Keratinocyte (primary cell): ENCODE results near the gene C1orf174. TPM values are rescaled to one million over a fixed set of nuclear protein-coding genes. Genes with fewer than 3 reads are reported as not detected.

Experiments used
- DNase-seq: peaks from one replicate; pipeline ENCODE4 v3.0.0-alpha.2; 2011; ENCODE audit warnings: low read depth, missing footprints, low spot score
- FAIRE-seq: peaks from 2 replicates; lab custom pipeline; 2011; peaks lifted over from hg19 to GRCh38; lab: Jason Lieb, UNC
- H2AFZ ChIP-seq: 2 replicates; pipeline ENCODE4 v1.6.0; 2012; ENCODE audit warnings: low read length, control low read depth, inconsistent platforms; ENCODE audit not compliant: control insufficient read depth
- H3K27ac ChIP-seq: 2 replicates; pipeline ENCODE4 v1.5.1; 2011; ENCODE audit warnings: low read length; ENCODE audit not compliant: control insufficient read depth, insufficient read depth
- H3K27me3 ChIP-seq: 3 replicates; pipeline ENCODE4 v1.6.0; 2011; ENCODE audit warnings: low read length; ENCODE audit not compliant: control insufficient read depth, insufficient read depth; ENCODE audit errors: extremely low read depth
- H3K36me3 ChIP-seq, 2 experiments: 2 replicates in 1 of 2; 3 replicates in 1 of 2; pipeline ENCODE4 v1.5.1; 2011; ENCODE audit warnings: low read length in 2 of 2, mild to moderate bottlenecking in 1 of 2; ENCODE audit not compliant: control insufficient read depth in 2 of 2, insufficient read depth in 2 of 2; ENCODE audit errors: extremely low read depth in 1 of 2
- H3K4me1 ChIP-seq: 3 replicates; pipeline ENCODE4 v1.5.1; 2011; ENCODE audit warnings: low read length; ENCODE audit not compliant: control insufficient read depth, insufficient read depth; ENCODE audit errors: extremely low read depth
- H3K4me2 ChIP-seq: 3 replicates; pipeline ENCODE4 v1.6.0; 2011; ENCODE audit warnings: low read depth, low read length; ENCODE audit not compliant: control insufficient read depth, insufficient read depth; ENCODE audit errors: extremely low read depth
- H3K4me3 ChIP-seq, 3 experiments: fragments of 200-600 bp in 1 of 3; sonication (generic) in 1 of 3; 2 replicates in 2 of 3; 3 replicates in 1 of 3; pipeline ENCODE4 v1.5.1; 2011 to 2016; ENCODE audit warnings: low read length in 3 of 3, mild to moderate bottlenecking in 3 of 3, control low read depth in 2 of 3, inconsistent platforms in 1 of 3, low read depth in 1 of 3, mixed read lengths in 1 of 3, mixed run types in 1 of 3, moderate library complexity in 1 of 3; ENCODE audit not compliant: control insufficient read depth in 2 of 3, insufficient read depth in 2 of 3; ENCODE audit errors: extremely low read depth in 1 of 3
- H3K79me2 ChIP-seq: 2 replicates; pipeline ENCODE4 v1.6.0; 2012; ENCODE audit warnings: low read length; ENCODE audit not compliant: control insufficient read depth, insufficient read depth
- H3K9ac ChIP-seq: 3 replicates; pipeline ENCODE4 v1.6.0; 2011; ENCODE audit warnings: low read length; ENCODE audit not compliant: control insufficient read depth, insufficient read depth; ENCODE audit errors: extremely low read depth
- H3K9me1 ChIP-seq: 3 replicates; pipeline ENCODE4 v1.6.0; 2011; ENCODE audit warnings: low read length; ENCODE audit not compliant: control insufficient read depth, insufficient read depth; ENCODE audit errors: extremely low read depth
- H3K9me3 ChIP-seq: 2 replicates; pipeline ENCODE4 v1.5.1; 2012; ENCODE audit warnings: low read depth, low read length; ENCODE audit not compliant: control insufficient read depth
- H4K20me1 ChIP-seq: 3 replicates; pipeline ENCODE4 v1.6.0; 2011; ENCODE audit warnings: low read length; ENCODE audit not compliant: control insufficient read depth, insufficient read depth; ENCODE audit errors: extremely low read depth
- CTCF ChIP-seq, 3 experiments: IDR thresholded peaks in 1 of 3; conservative IDR thresholded peaks in 1 of 3; optimal IDR thresholded peaks in 1 of 3; 2 replicates in 2 of 3; 3 replicates in 1 of 3; pipeline versions ENCODE3 to v1.5.1; 2011; ENCODE audit warnings: low read length in 3 of 3, mild to moderate bottlenecking in 3 of 3, moderate library complexity in 2 of 3, control low read depth in 1 of 3, inconsistent platforms in 1 of 3; ENCODE audit not compliant: insufficient read depth in 2 of 3; ENCODE audit errors: extremely low read depth in 1 of 3
- EZH2 ChIP-seq: IDR thresholded peaks from one replicate; pipeline ENCODE4 v1.6.1; 2012; ENCODE audit warnings: inconsistent platforms, mild to moderate bottlenecking, low read length, moderate library complexity
- dilution Hi-C: fragments of 300-500 bp; cut with MboI; formaldehyde crosslinking; loops from one replicate; pipeline ENCODE4 v1.7.0; 2020; ENCODE audit warnings: low sequenced_read_pairs; ENCODE audit not compliant: extremely low pct_ligation_motif_present
- polyA plus RNA-seq, 5 experiments: library from polyadenylated mRNA; depleted of rRNA in 3 of 5; stranded (reverse) in 3 of 5; stranded (forward) in 1 of 5; unstranded in 1 of 5; fragments of >200 nt; gene quantifications; 1 replicate in 1 of 5; 2 replicates in 3 of 5; 3 replicates in 1 of 5; pipeline versions ENCODE4 v1.2.1 to v1.2.3, GENCODE V29; 2011 to 2012; ENCODE audit warnings: missing spikeins in 2 of 5, low read depth in 1 of 5, low replicate concordance in 1 of 5

Gene C1orf174
- polyA plus RNA-seq, 1 donor (not counting 4 experiments of a cell fraction or from before 2014, with no cell fraction given): 26.8 TPM

DNA sequence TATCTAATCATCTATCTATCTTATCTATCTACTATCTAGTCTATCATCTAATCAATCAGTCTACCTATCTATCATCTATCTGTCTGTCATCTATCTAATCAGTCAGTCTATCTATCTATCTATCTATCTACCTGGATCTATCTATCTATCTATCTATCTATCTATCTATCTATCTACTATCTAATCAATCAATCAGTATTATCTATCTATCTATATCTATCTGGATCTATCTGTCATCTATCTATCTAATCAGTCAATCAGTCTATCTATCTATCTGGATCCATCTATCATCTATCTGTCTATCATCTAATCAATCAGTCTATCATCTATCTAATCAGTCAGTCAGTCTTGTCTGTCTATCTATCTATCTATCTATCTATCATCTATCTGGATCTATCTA lies 26.9 kb upstream of the C1orf174 start:
- Histone ChIP-seq H2AFZ (no peak overlapping the region), H3K27me3 (no peaks in the 10 kb centered on the region), H3K9ac (no peak overlapping the region), H3K27ac (no peak overlapping the region), H3K4me3 (no peak overlapping the region), H4K20me1 (no peaks in the 10 kb centered on the region), H3K4me2 (no peak overlapping the region), H3K4me1 (no peaks in the 10 kb centered on the region), H3K36me3 (no peaks in the 10 kb centered on the region), H3K9me3 (peaks cover 6% of the 10 kb centered on the region), H3K9me1 (no peaks in the 10 kb centered on the region), H3K79me2 (no peaks in the 10 kb centered on the region)
- TF ChIP-seq EZH2 (no peak), CTCF (optimal IDR thresholded peaks at IDR 0.05 in 1 of 3, IDR thresholded peaks at IDR 0.05 in 1 of 3, conservative IDR thresholded peaks at IDR 0.05 in 1 of 3; ENCODE audit: extremely low read depth in 1 of 3, insufficient read depth in 2 of 3, low read length in 3 of 3) (no peak)
- dilution Hi-C loops: no loop called here
- DNase-seq (no peak), FAIRE-seq (no peak)

- Histone ChIP-seq H4K20me1 (no peaks in the 10 kb centered on the region), H3K36me3 (no peaks in the 10 kb centered on the region), H3K9ac (no peak overlapping the region), H2AFZ (no peak overlapping the region), H3K9me1 (no peaks in the 10 kb centered on the region), H3K9me3 (peaks cover 6% of the 10 kb centered on the region), H3K4me1 (no peaks in the 10 kb centered on the region), H3K79me2 (no peaks in the 10 kb centered on the region), H3K27ac (no peak overlapping the region), H3K4me2 (no peak overlapping the region), H3K4me3 (no peak overlapping the region), H3K27me3 (no peaks in the 10 kb centered on the region)
- no peak for TF ChIP-seq CTCF (optimal IDR thresholded peaks at IDR 0.05 in 1 of 3, IDR thresholded peaks at IDR 0.05 in 1 of 3, conservative IDR thresholded peaks at IDR 0.05 in 1 of 3; ENCODE audit: extremely low read depth in 1 of 3, insufficient read depth in 2 of 3, low read length in 3 of 3)
- TF ChIP-seq EZH2: no peak
- DNase-seq (no peak), FAIRE-seq (no peak)
- dilution Hi-C loops: no loop called here
Observed at GRCh38 chr1:3925762-3926161, 25.7 kb upstream of the C1orf174 start.
